Stimulated activated CD8-positive, alpha-beta memory T cell treated with anti-CD3 and anti-CD28 coated beads, Interleukin-4, amount 100 ng/mL, for 1 hour (primary cell): Measurements from ENCODE around the gene TGFB1.

Experiments
- DNase-seq, 2 donors: peaks; one replicate each; pipeline ENCODE4 v3.0.0-alpha.2; 2020; ENCODE audit warnings: low read depth in 2 of 2, low spot score in 1 of 2

TGFB1 gene

GRCh38 chr19:41323023-41323422 is 30.7 kb downstream of the TGFB1 start:
- no peak for DNase-seq

- DNase-seq = no peak
Observed at GRCh38 chr19:41322451-41322850, 31.3 kb downstream of the TGFB1 start.

- DNase-seq = no peak
Observed at GRCh38 chr19:41321600-41322270, 32.0 kb downstream of the TGFB1 start.

- no peak for DNase-seq
Observed at GRCh38 chr19:41321204-41321599, 32.5 kb downstream of the TGFB1 start.

GRCh38 chr19:41320568-41320967 is 33.2 kb downstream of the TGFB1 start:
- no peak for DNase-seq

GRCh38 chr19:41320185-41320518 is 33.6 kb downstream of the TGFB1 start:
- no peak for DNase-seq

GRCh38 chr19:41319500-41320184 is 34.1 kb downstream of the TGFB1 start:
- no peak for DNase-seq

- DNase-seq = no peak
Observed at GRCh38 chr19:41318696-41319499, 34.8 kb downstream of the TGFB1 start.

GRCh38 chr19:41316306-41316920 is 37.3 kb downstream of the TGFB1 start:
- DNase-seq = no peak

- DNase-seq = no peak
Observed at GRCh38 chr19:41311613-41312012, 42.1 kb downstream of the TGFB1 start.

- no peak for DNase-seq
Observed at GRCh38 chr19:41311072-41311471, 42.6 kb downstream of the TGFB1 start.

- DNase-seq = peak; percentile 68 to 82
Observed at GRCh38 chr19:41310033-41310831, 43.5 kb downstream of the TGFB1 start, which contains the start of gene CCDC97. TSS of gene CCDC97 (plus strand) at chr19:41310172. CDS start at chr19:41310311, 139 bp downstream.

GRCh38 chr19:41309180-41310032 is 44.3 kb downstream of the TGFB1 start:
- DNase-seq = no peak

GRCh38 chr19:41308450-41309179 is 45.1 kb downstream of the TGFB1 start:
- peak; percentile 93 to 97 for DNase-seq

GRCh38 chr19:41307954-41308449 is 45.7 kb downstream of the TGFB1 start:
- DNase-seq = no peak

- DNase-seq = no peak
Observed at GRCh38 chr19:41307090-41307875, 46.4 kb downstream of the TGFB1 start.

- DNase-seq = no peak
Observed at GRCh38 chr19:41305927-41306793, 47.6 kb downstream of the TGFB1 start.
